H1 (cell line): Measurements from ENCODE around the gene ELMO1. TPM values are rescaled to one million over a fixed set of nuclear protein-coding genes. Genes with fewer than 3 reads are reported as not detected.

ENCODE experiments used
- EGR1 ChIP-seq: IDR thresholded peaks from 2 replicates; pipeline ENCODE4 v1.6.1; 2011; ENCODE audit warnings: low read depth, low read length, borderline replicate concordance
- KDM4A ChIP-seq: IDR thresholded peaks from one replicate; pipeline ENCODE4 v1.7.1; 2012; ENCODE audit warnings: low read depth, mild to moderate bottlenecking, moderate library complexity, low read length, inconsistent platforms; ENCODE audit not compliant: severe bottlenecking
- NRF1 ChIP-seq: IDR thresholded peaks from 2 replicates; pipeline ENCODE4 v1.6.1; 2011; ENCODE audit warnings: mild to moderate bottlenecking, low read depth, low read length, improper control_type of control experiment
- RXRA ChIP-seq: IDR thresholded peaks from 2 replicates; pipeline ENCODE4 v1.6.1; 2011; ENCODE audit warnings: low read depth, mild to moderate bottlenecking, low read length, moderate library complexity; ENCODE audit not compliant: insufficient read depth
- SIRT6 ChIP-seq: IDR thresholded peaks from one replicate; pipeline ENCODE4 v1.7.1; 2012; ENCODE audit warnings: low read length, inconsistent platforms
- TAF7 ChIP-seq: optimal IDR thresholded peaks from 2 replicates; pipeline ENCODE3; 2011; ENCODE audit warnings: low read depth, mild to moderate bottlenecking, inconsistent platforms, low read length, moderate library complexity, borderline replicate concordance
- polyA plus RNA-seq, 7 experiments: library from polyadenylated mRNA; depleted of rRNA in 3 of 7; stranded (reverse) in 5 of 7; unstranded in 2 of 7; fragments of >200 nt in 5 of 7; fragments of 200-250 nt in 2 of 7; gene quantifications; 1 replicate in 5 of 7; 2 replicates in 1 of 7; 4 replicates in 1 of 7; pipeline versions ENCODE4 v1.2.1 to v1.2.3, GENCODE V29; 2011 to 2013; ENCODE audit warnings: missing spikeins in 2 of 7, mixed read lengths in 2 of 7
- total RNA-seq: library from RNA; stranded (reverse); fragmentation: NEBNext Ultra II Directional; extraction: Animal tissue kit (Norgen Biotek cat#: 25700); gene quantifications from 2 replicates; pipeline ENCODE4 v1.2.1, GENCODE V29; 2021

The ELMO1 gene
- total and polyA plus RNA-seq, 2 of the 8 experiments (the other 6 are each of a cell fraction or from before 2014, with no cell fraction given): 18.4 to 21.0 TPM

DNA sequence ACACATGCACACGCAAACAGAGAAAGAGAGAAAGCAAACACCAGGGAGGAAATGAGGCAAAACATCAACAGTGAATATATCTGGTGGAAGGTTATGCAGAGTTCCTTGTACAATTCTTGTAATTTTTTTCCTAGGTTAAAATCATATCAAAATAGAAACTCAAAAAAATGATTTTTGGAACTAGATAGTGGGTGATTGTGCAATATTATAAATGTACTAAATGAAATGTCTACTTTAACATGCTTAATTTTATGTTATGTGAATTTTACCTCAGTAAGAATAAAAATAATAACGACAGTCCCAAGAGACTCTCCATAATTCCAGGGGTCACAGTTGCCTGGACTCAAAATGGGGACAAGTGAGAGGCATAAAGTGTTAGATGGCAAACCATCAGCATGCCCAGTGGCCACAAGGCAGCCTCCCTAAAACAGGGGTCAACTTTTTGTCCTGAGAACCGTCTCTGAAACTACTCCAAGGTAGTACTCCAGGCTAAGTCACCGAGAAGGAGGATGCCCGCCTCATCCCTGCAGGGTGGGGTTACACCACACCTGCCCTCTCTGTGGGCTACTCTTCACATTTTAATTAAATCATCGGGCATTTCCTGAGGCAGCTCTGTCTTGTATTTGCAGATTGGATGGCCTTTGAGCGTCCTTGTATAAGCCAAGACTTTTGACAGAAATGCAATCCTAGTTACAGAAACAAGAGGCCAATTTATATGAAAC, 267.7 kb downstream of the ELMO1 start (continued):
- TF ChIP-seq RXRA: no peak
- TF ChIP-seq TAF7: no peak
- no peak for TF ChIP-seq EGR1
- no peak for TF ChIP-seq NRF1
- TF ChIP-seq SIRT6: no peak
- no peak for TF ChIP-seq KDM4A
